ENCODE data around the gene CTDP1. TPM values are rescaled to one million over a fixed set of nuclear protein-coding genes. Genes with fewer than 3 reads are reported as not detected.
A peak's percentile ranks its signal among the peaks of the same experiment; 100 is the strongest.

Gene CTDP1
- total RNA-seq, 4 donors from 2014 or later, result 12.3 to 21.8 (median 16.5) TPM

DNA sequence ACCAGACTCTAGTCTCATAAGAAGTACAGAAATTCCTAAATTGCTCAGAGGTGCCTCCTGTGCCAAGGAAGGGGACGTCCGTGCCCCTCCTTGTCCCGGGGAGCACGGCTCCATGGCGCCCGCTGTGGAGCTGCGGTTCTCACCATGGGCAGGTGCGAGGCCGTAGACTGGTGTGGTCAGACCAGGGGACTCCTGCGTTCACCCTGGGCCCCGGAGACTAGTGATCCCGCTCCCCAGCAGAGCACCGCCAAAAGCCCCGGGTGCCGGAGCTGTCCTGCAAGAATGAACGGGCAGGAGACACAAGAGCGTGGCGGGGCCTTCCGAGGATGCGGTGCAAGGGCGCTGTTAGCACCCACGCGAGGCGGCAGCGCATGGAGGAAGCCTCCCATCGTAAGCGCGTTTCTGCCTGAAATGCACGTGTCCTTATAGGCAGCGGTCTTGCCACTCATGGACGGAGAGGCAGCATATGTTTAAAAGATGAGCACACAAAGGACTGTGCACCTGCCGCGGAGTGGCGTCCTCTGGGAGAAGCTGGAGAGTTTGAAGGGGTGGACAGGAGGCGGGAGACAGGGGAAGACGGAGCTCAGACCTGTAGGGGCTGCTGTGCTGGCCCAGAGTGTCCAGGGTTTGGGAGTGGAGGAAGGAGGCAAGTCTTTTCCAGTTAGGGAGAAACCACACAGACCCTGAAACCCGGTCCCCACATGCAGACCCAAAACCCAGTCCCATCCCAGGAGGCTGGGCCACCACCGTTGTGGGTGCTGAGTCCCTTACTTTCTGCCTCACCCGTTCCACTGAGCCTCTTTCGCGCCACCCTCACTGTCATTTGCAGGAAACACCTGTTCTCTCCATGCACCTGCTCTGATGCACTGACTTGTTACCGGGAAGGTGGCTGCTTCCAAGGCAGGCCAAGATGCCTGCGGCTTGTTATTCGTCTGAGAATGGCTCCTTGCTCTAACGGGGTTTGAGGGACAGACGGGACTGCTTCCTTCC, 110.6 kb downstream of the CTDP1 start:
- Histone ChIP-seq H3K4me1 (no peaks in the 10 kb centered on the region), H3K27me3 (peaks cover 48 to 65% (median 62%) of the 10 kb centered on the region in 3 donors), H3K9me3 (no peaks in the 10 kb centered on the region), H3K27ac (no peak overlapping the region), H3K4me3 (no peak overlapping the region), H3K36me3 (no peaks in the 10 kb centered on the region)
- TF ChIP-seq, protein P1, sequence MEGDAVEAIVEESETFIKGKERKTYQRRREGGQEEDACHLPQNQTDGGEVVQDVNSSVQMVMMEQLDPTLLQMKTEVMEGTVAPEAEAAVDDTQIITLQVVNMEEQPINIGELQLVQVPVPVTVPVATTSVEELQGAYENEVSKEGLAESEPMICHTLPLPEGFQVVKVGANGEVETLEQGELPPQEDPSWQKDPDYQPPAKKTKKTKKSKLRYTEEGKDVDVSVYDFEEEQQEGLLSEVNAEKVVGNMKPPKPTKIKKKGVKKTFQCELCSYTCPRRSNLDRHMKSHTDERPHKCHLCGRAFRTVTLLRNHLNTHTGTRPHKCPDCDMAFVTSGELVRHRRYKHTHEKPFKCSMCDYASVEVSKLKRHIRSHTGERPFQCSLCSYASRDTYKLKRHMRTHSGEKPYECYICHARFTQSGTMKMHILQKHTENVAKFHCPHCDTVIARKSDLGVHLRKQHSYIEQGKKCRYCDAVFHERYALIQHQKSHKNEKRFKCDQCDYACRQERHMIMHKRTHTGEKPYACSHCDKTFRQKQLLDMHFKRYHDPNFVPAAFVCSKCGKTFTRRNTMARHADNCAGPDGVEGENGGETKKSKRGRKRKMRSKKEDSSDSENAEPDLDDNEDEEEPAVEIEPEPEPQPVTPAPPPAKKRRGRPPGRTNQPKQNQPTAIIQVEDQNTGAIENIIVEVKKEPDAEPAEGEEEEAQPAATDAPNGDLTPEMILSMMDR (IDR thresholded peaks at IDR 0.05 in 4 of 5, conservative IDR thresholded peaks at IDR 0.05 in 1 of 5), result no peak
- no peak for TF ChIP-seq POLR2A (IDR thresholded peaks at IDR 0.05)
- in situ Hi-C loops (cut with MboI; ENCODE audit: low sequenced_read_pairs in 4 of 4) (no loop called here), intact Hi-C loops (cut with DNase I; ENCODE audit: low total_unique reads) (no loop called here)
- DNase-seq (no peak), ATAC-seq (no peak)

DNA sequence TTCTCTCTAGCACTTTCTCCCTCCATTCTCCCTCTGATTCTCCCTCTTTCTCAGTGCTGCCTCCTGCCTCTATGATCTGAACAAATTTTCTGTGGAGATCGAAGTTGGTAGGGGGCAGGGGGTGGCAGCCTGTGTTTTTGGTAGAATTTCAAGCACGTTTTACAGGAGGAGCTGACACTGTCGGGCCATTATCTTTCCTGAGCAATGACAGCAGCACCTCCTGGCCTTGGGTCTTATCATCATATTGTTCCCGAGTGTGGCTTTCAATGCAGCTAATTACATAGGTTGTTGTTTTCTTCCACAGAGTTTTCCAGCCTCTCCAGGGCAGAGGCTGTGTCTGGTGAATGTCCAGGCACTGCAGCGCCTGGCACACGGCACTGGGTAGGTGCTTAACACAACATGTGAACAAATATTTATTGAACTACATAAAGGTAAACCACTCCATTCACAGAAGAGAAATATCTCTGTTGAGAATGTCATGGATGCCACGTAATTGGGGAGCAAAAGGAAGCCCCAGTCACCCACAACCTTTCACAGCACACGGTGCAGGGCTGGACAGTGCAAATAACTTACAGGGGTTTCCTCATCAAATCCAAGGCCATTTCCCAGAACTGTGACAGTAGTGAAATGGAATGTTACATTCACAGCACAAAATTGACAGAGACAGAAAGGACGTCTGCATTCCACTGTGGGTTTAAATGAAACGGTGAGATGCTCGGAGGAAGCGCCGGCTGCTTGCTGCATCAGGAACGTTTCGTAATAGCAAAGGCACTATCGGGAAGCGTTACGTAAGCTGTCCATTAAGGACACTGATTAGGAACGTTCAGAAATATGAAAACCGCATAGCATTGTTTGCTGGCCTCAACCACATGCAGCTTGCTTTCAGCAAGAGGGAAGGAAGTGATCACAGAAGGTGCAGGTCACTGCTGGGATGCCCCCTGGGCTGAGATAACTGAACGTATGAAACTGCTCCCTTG, 111.7 kb downstream of the CTDP1 start:
- Histone ChIP-seq H3K27me3 (peaks cover 40 to 58% (median 52%) of the 10 kb centered on the region in 3 donors), H3K9me3 (no peaks in the 10 kb centered on the region), H3K4me1 (no peaks in the 10 kb centered on the region), H3K36me3 (no peaks in the 10 kb centered on the region), H3K27ac (no peak overlapping the region), H3K4me3 (no peak overlapping the region)
- TF ChIP-seq, protein P1 (IDR thresholded peaks at IDR 0.05 in 4 of 5, conservative IDR thresholded peaks at IDR 0.05 in 1 of 5), result no peak
- no peak for TF ChIP-seq POLR2A (IDR thresholded peaks at IDR 0.05)
- DNase-seq, result peak; percentile 11 to 39
- in situ Hi-C loops (cut with MboI; ENCODE audit: low sequenced_read_pairs in 4 of 4) (no loop called here), intact Hi-C loops (cut with DNase I; ENCODE audit: low total_unique reads) (no loop called here)
- ATAC-seq, result peak; percentile 39 to 56

DNA sequence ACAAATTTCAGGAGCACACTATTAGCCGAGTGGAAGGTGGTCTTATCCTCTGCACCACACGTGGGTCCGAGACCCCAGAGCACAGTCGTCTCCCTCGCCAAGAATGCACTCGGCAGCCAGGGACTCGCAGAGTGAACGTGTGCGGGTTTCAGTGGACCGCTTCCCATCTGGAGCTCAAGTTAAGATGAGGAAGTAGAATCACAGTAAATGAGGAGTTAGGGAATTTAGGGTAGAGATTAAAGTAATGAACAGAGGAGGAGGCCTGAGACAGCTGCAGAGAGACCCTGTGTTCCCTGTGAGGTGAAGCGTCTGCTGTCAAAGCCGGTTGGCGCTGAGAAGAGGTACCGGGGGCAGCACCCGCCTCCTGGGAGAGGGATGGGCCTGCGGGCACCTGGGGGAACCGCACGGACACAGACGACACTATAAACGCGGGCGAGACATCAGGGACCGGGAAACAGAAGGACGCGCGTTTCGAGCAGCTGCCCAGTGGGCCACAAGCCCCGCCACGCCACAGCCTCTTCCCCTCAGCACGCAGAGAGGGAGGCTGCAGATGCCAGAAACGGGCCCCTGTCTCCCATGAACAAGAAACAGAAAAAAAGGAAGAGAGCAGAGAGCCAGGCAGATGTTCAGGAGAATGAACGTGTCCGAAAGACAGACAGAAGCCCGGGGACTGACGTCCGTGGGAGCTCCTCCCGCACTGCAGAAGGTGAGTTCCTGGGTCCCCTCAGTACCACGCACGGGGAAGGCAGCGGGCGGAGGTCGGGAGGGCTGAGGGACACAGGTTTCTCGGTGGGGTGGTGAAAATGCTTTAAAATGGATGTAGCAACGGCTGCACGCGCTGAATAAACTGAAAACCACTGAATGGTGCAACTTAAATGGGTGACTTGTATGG, 112.7 kb downstream of the CTDP1 start:
- TF ChIP-seq POLR2A (IDR thresholded peaks at IDR 0.05), result no peak
- TF ChIP-seq, protein P1 (IDR thresholded peaks at IDR 0.05 in 4 of 5, conservative IDR thresholded peaks at IDR 0.05 in 1 of 5), result no peak
- ATAC-seq (no peak), DNase-seq (no peak)
- peaks cover 40 to 58% (median 52%) of the 10 kb centered on the region in 3 donors for H3K27me3 ChIP-seq
- H3K4me3 ChIP-seq, result no peak overlapping the region
- no peak overlapping the region for H3K27ac ChIP-seq
- intact Hi-C loops (cut with DNase I; ENCODE audit: low total_unique reads), result no loop called here
- in situ Hi-C loops (cut with MboI; ENCODE audit: low sequenced_read_pairs in 4 of 4), result no loop called here
- no peaks in the 10 kb centered on the region for H3K36me3 ChIP-seq
- H3K9me3 ChIP-seq, result no peaks in the 10 kb centered on the region
- no peaks in the 10 kb centered on the region for H3K4me1 ChIP-seq

DNA sequence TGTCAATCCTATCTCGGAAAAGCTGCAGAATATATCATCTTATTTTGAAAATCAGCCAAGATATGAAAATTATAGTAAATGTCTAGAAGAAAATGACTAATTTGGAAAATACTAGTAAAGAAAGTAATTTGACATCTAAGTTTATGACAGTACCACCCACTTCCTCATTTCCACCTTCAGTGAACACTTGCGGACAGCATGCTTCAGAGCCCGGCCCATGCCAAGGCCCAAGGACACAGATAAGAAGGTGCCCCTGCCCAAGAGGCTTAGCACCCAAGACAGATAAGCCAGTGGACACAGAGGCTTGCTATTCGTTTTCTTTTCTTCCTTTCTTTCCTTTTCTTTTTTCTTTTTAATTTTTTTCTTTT, 113.4 kb downstream of the CTDP1 start:
- TF ChIP-seq POLR2A (IDR thresholded peaks at IDR 0.05), result no peak
- TF ChIP-seq, protein P1 (IDR thresholded peaks at IDR 0.05 in 4 of 5, conservative IDR thresholded peaks at IDR 0.05 in 1 of 5), result no peak
- DNase-seq (no peak), ATAC-seq (no peak)
- Histone ChIP-seq H3K27ac (no peak overlapping the region), H3K9me3 (no peaks in the 10 kb centered on the region), H3K4me3 (no peak overlapping the region), H3K27me3 (peaks cover 36 to 56% (median 50%) of the 10 kb centered on the region in 3 donors), H3K4me1 (no peaks in the 10 kb centered on the region), H3K36me3 (no peaks in the 10 kb centered on the region)
- intact Hi-C loops (cut with DNase I; ENCODE audit: low total_unique reads) (no loop called here), in situ Hi-C loops (cut with MboI; ENCODE audit: low sequenced_read_pairs in 4 of 4) (no loop called here)

Data from gastrocnemius medialis (tissue), 4 donors.